AG04450 (cell line): ENCODE measurements around the gene PGM2L1. TPM values are rescaled to one million over a fixed set of nuclear protein-coding genes. Genes with fewer than 3 reads are reported as not detected.
"Not testable (repeated sequence)": the region's sequence is repeated elsewhere in the genome, so short reads cannot be mapped to it uniquely, and the experiment has no call there.

Source experiments
- CTCF ChIA-PET: fragments of 300-600, 350-600 bp; formaldehyde crosslinking; extraction: SDS; loops from one replicate; lab custom pipeline; 2022; ENCODE audit warnings: antibody characterized with exemption, inconsistent platforms; lab: Charles Lee
- POLR2A ChIA-PET: fragments of 350-600 bp; formaldehyde crosslinking; extraction: SDS; loops from one replicate; lab custom pipeline; 2021; ENCODE audit warnings: antibody characterized with exemption, inconsistent platforms; lab: Yijun Ruan, JAX
- DNase-seq: peaks from one replicate; pipeline ENCODE4 v3.0.0-alpha.2; 2011; ENCODE audit warnings: low read depth, low spot score
- H3K27ac ChIP-seq: one replicate; pipeline ENCODE4 v1.5.1; 2012; ENCODE audit warnings: low read depth, low read length, control low read depth
- H3K27me3 ChIP-seq: one replicate; pipeline ENCODE4 v1.6.0; 2012; ENCODE audit warnings: low read length; ENCODE audit not compliant: control insufficient read depth, insufficient read depth
- H3K4me3 ChIP-seq: 2 replicates; pipeline ENCODE4 v1.5.1; 2011; ENCODE audit warnings: mild to moderate bottlenecking, low read depth, low read length, control low read depth
- H3K9me3 ChIP-seq: 2 replicates; pipeline ENCODE4 v1.5.1; 2012; ENCODE audit warnings: low read length; ENCODE audit not compliant: control insufficient read depth, insufficient read depth
- polyA plus RNA-seq: library from polyadenylated mRNA; depleted of rRNA; stranded (reverse); fragments of >200 nt; gene quantifications from 2 replicates; pipeline ENCODE4 v1.2.3, GENCODE V29; 2011
- TF ChIP-seq, protein P1 (sequence below): IDR thresholded peaks from 2 replicates; pipeline ENCODE4 v1.5.1; 2011; ENCODE audit warnings: low read depth, low read length, control low read depth, inconsistent platforms

PGM2L1 gene
- polyA plus RNA-seq, 1 experiment: 2.6 TPM

DNA sequence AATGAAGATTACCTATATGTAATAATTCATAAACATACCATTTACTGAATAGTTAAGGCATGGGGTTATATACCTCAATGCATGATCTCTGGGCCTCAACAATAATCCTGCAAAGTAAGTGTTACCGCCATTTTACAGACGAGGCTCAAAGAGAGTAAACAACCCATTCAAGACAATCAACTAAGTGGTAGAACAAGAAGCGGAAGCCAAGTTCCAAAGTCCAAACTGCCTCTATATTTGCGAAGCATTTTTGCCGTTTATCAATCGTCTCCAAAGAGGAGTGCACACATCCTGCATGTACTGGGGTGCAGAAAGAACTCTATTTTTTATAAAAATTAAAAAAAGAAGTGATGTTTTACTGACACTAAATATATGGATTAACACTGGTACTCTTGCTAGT is 59.3 kb downstream of the PGM2L1 start:
- Histone ChIP-seq H3K27me3 (no peaks in the 10 kb centered on the region), H3K27ac (no peak overlapping the region), H3K9me3 (no peaks in the 10 kb centered on the region), H3K4me3 (no peak overlapping the region)
- POLR2A ChIA-PET: no interaction called here
- TF ChIP-seq, protein P1, sequence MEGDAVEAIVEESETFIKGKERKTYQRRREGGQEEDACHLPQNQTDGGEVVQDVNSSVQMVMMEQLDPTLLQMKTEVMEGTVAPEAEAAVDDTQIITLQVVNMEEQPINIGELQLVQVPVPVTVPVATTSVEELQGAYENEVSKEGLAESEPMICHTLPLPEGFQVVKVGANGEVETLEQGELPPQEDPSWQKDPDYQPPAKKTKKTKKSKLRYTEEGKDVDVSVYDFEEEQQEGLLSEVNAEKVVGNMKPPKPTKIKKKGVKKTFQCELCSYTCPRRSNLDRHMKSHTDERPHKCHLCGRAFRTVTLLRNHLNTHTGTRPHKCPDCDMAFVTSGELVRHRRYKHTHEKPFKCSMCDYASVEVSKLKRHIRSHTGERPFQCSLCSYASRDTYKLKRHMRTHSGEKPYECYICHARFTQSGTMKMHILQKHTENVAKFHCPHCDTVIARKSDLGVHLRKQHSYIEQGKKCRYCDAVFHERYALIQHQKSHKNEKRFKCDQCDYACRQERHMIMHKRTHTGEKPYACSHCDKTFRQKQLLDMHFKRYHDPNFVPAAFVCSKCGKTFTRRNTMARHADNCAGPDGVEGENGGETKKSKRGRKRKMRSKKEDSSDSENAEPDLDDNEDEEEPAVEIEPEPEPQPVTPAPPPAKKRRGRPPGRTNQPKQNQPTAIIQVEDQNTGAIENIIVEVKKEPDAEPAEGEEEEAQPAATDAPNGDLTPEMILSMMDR: no peak
- no peak for DNase-seq
- CTCF ChIA-PET: no interaction called here

DNA sequence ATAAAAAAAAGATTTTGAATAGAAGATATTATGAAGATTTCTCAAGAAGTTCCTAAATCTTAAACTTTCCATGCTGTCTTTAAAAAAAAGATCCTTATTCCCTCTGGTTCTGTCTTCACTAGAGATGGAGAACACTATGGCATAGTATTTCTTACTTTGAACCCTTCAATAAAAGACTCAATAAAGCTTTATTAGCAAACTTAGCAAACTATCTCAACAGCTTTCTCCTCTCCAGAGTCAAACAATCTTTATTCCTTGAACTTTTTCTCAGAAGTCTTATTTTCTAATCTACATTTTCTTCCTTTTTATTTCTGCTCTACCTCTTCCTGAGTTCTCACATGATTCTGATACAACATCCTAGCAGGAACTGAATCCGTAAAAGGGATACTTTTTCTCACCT is 65.0 kb downstream of the PGM2L1 start:
- POLR2A ChIA-PET: no interaction called here
- no peak overlapping the region for H3K4me3 ChIP-seq
- H3K9me3 ChIP-seq: peaks cover under 1% of the 10 kb centered on the region; the same call in 1 of the 2 replicates
- H3K27me3 ChIP-seq: no peaks in the 10 kb centered on the region
- no peak overlapping the region for H3K27ac ChIP-seq
- CTCF ChIA-PET: interaction anchor here (1.4 kb wide), 1 partner anchor 12 kb away, joined by 7 read pairs; no protein-coding TSS in a partner anchor
- TF ChIP-seq, protein P1: no peak
- DNase-seq: no peak

DNA sequence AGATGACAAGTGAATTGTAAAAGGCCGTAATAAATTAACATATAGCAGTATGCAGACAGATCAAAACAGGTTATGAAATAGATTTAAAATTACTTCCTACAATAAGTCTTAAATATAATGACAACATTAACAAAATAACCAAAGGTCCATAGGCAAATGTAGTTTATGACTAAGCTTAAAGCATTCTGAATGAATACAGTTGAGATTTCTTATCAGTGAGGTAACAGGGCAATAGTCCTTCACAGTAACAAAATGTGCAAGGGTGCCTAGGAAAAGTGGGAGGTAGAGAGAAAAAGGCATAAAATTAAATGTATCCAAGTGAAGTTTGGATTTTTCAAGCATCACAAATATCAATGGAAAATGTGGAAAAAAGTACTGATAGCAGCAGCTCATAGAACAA is 65.9 kb downstream of the PGM2L1 start:
- H3K27ac ChIP-seq: no peak overlapping the region
- CTCF ChIA-PET: no interaction called here
- TF ChIP-seq, protein P1: no peak
- H3K9me3 ChIP-seq: peaks cover 6% of the 10 kb centered on the region; the same call in 1 of the 2 replicates
- no peaks in the 10 kb centered on the region for H3K27me3 ChIP-seq
- no peak overlapping the region for H3K4me3 ChIP-seq
- POLR2A ChIA-PET: no interaction called here
- DNase-seq: no peak

DNA sequence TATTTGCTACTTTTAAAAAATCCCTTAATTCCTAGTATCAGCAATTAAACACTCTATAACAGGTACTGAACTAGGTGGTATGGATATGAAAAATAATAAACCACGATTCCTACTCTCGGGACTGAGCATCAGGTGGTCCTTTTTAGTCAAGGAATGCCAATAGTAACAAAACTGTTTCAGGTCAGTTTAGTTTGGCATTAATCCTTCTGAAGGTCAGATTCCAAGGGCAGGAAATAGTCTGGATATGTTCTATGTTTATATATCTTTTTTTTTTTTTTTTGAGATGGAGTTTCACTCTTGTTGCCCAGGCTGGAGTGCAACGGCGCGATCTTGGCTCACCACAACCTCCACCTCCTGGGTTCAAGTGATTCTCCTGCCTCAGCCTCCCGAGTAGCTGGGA is 67.2 kb downstream of the PGM2L1 start:
- DNase-seq, POLR2A ChIA-PET, H3K27ac ChIP-seq, H3K4me3 ChIP-seq, H3K27me3 ChIP-seq, H3K9me3 ChIP-seq: not testable (repeated sequence)
- CTCF ChIA-PET: interaction anchor here (0.7 kb wide), 1 partner anchor 23 kb away, joined by 4 read pairs; no protein-coding TSS in a partner anchor

DNA sequence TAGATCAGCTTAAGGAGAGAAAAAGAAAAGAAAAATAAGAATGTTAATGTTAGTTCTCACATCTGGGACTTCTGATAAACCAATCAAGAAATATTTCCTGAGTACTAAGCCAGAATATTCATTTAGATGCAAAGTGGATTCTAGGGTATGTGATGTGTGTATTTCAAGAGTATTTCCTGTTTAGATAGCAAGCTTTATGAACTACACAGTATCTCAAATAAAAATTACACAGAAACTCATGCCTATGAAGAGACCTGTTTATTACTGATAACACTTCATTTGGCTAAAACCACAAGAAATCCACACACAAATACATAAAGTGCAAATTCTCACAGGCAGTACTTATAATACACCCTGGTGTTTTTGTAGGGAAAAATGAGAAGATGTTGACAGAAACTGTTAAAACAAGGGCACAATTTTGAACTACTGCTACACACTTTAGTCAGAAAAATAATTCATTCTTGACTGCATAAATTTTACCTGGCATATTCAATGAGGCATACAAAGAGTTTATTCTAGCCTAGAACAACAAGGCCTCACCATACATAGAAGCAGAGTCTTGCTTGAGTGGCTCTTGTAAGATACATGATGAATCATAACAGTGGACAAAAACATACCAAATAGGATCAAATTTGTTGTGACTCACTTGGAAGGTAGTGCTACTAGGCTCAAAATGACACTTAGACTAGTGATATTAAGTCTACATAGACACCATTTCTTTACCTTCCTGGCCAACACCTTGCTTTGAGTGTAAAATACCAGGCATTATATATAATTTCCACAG is 68.0 kb downstream of the PGM2L1 start:
- no peak overlapping the region for H3K4me3 ChIP-seq
- TF ChIP-seq, protein P1: no peak
- peaks cover 6% of the 10 kb centered on the region; the same call in 1 of the 2 replicates for H3K9me3 ChIP-seq
- H3K27me3 ChIP-seq: no peaks in the 10 kb centered on the region
- CTCF ChIA-PET: interaction anchor here (0.9 to 1.3 kb wide), 3 partner anchors 10 to 119 kb away, joined by 3 to 8 read pairs (median 4); no protein-coding TSS in a partner anchor
- H3K27ac ChIP-seq: no peak overlapping the region
- POLR2A ChIA-PET: no interaction called here
- no peak for DNase-seq
